ENCODE data around the gene CNTNAP2.

GRCh38 chr7:147060070-147060469 is 943.5 kb downstream of the CNTNAP2 start:
- TF ChIP-seq CTCF (conservative IDR thresholded peaks at IDR 0.05; ENCODE audit: low read depth, low read length) (no peak), EZH2 (IDR thresholded peaks at IDR 0.05; ENCODE audit: borderline replicate concordance, low read depth, low read length, poor library complexity, severe bottlenecking) (no peak)
